ENCODE data around the gene SPESP1. TPM values are rescaled to one million over a fixed set of nuclear protein-coding genes. Genes with fewer than 3 reads are reported as not detected.

SPESP1 gene
- total and polyA plus RNA-seq, 2 donors (not counting 3 experiments of a cell fraction or from before 2014, with no cell fraction given) = 1.5 to 2.0 TPM

GRCh38 chr15:68983961-68984481 is 53.7 kb downstream of the SPESP1 start:
- FAIRE-seq = no peak
- dilution Hi-C loops (cut with MboI; ENCODE audit: extremely low pct_ligation_motif_present, low sequenced_read_pairs) = no loop called here

More at GRCh38 chr15:68983961-68984481, 53.7 kb downstream of the SPESP1 start:
- Histone ChIP-seq H3K4me2 (ENCODE audit: insufficient read depth, low read length) (no peak overlapping the region), H2AFZ (ENCODE audit: low read depth, low read length) (no peak overlapping the region), H4K20me1 (replicated peaks; ENCODE audit: control insufficient read depth, extremely low read depth, insufficient read depth, low read length) (no peaks in the 10 kb centered on the region), H3K79me2 (ENCODE audit: control insufficient read depth, insufficient read depth, low read length) (no peaks in the 10 kb centered on the region), H3K27me3 (ENCODE audit: control insufficient read depth in 2 of 2, insufficient read depth in 2 of 2, low read length in 2 of 2) (peaks cover 0 to 3% of the 10 kb centered on the region in 2 experiments), H3K9me1 (replicated peaks; ENCODE audit: control insufficient read depth, extremely low read depth, insufficient read depth, low read length) (no peaks in the 10 kb centered on the region), H3K9ac (replicated peaks; ENCODE audit: extremely low read depth, insufficient read depth, low read length) (no peak overlapping the region), H3K4me1 (ENCODE audit: control insufficient read depth, extremely low read depth, insufficient read depth, low read length) (no peaks in the 10 kb centered on the region), H3K9me3 (replicated peaks; ENCODE audit: control insufficient read depth, insufficient read depth, low read length) (no peaks in the 10 kb centered on the region), H3K36me3 (ENCODE audit: control insufficient read depth in 2 of 2, extremely low read depth in 1 of 2, insufficient read depth in 2 of 2, low read length in 2 of 2) (no peaks in the 10 kb centered on the region), H3K4me3 (replicated peaks in 1 of 3; ENCODE audit: insufficient read depth in 1 of 3, low read depth in 1 of 3, low read length in 3 of 3) (no peak overlapping the region), H3K27ac (ENCODE audit: insufficient read depth, low read depth, low read length) (no peak overlapping the region)
- ChIA-PET CTCF (no interaction called here), POLR2A (no interaction called here)
- TF ChIP-seq EZH2 (IDR thresholded peaks at IDR 0.05; ENCODE audit: borderline replicate concordance, low read depth, low read length, severe bottlenecking) = no peak
- no peak for TF ChIP-seq POLR2A (IDR thresholded peaks at IDR 0.05; ENCODE audit: low read depth, low read length)
- TF ChIP-seq POLR2AphosphoS5 (IDR thresholded peaks at IDR 0.05; ENCODE audit: insufficient read depth, low read depth, low read length) = no peak
- TF ChIP-seq FOS (IDR thresholded peaks at IDR 0.05; ENCODE audit: borderline replicate concordance, insufficient read depth, low read length) = no peak
- no peak for TF ChIP-seq JUN (IDR thresholded peaks at IDR 0.05; ENCODE audit: borderline replicate concordance, insufficient read depth, insufficient read length, low read depth)
- TF ChIP-seq MYC (IDR thresholded peaks at IDR 0.05; ENCODE audit: low read depth, low read length) = no peak
- TF ChIP-seq GATA2 (IDR thresholded peaks at IDR 0.05; ENCODE audit: insufficient read depth, insufficient read length, low read depth, low read length) = no peak
- no peak for TF ChIP-seq MAX (IDR thresholded peaks at IDR 0.05; ENCODE audit: insufficient read depth, insufficient read length)
- no peak for TF ChIP-seq CTCF (IDR thresholded peaks at IDR 0.05; ENCODE audit: extremely low read depth in 1 of 2, insufficient read depth in 1 of 2, low read depth in 1 of 2, low read length in 2 of 2)
- no TSS peak for BruUV-seq (replicated peaks)
- DNase-seq (ENCODE audit: low read depth, low spot score) = no peak
- intact Hi-C loops (cut with micrococcal nuclease) = no loop called here
